ELF-1 (cell line): Measurements from ENCODE around the gene FBXW12.
A peak's percentile ranks its signal among the peaks of the same experiment; 100 is the strongest.

ENCODE experiments used
- DNase-seq: peaks from one replicate; pipeline ENCODE4 v3.0.0-alpha.2; 2016; ENCODE audit warnings: low read depth, low spot score

FBXW12 gene

GRCh38 chr3:48435223-48435595 lies 63.2 kb downstream of the FBXW12 start:
- DNase-seq = no peak

- peak; percentile 93 for DNase-seq
Measured at GRCh38 chr3:48435774-48436476, 63.9 kb downstream of the FBXW12 start.

DNA sequence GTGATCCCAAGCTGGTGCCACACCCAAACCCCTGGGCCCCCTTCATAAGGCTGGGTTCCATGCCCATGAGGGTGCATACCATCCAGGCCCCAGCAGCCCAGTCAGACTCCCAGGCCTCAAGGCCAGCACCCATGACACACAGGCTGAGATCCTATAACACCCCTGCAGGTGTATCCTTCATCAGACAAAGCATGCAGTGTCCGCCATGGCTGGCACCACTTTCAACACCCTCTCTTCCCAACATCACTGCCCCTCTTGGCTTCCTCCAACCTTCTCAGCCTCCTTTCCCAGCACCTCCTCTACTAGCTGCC lies 64.4 kb downstream of the FBXW12 start:
- DNase-seq = no peak

DNA sequence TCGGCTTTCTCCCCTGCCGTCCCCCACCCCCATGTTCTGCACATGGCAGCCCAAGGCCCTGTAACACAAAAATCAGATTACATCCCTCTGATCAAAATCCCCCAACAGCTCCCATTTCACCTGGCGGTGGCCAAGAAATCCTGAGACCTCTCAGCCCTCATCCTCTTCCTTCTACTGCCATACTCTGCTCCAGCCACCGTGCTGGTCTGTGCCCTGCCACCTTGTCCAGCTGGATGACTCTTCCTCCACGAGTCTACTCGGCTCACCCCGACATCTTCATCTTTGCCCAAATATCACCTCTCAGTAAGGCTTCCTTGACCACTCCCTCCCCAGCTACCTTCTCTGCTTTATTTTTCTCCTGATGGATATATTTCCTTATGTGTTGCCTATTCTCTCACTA lies 64.8 kb downstream of the FBXW12 start:
- DNase-seq = no peak

DNA sequence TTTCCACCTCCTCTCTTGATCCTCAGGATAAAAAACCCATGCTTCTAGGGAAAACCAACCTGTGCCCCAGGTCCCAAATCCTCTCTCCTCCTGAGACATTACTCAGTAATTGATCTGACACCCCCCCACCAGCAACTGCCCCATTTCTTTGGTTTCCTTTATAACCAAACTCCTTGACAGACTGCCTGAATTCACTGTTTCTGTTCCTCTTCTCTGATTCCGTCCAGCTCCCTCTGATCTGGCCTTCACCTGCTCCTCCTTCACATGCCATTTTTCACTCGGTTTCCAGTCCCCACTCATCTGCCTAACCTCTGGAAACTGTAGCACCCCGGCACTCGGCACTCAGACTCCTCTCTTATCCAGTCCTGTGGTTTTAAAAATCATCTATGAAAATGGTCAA lies 65.8 kb downstream of the FBXW12 start:
- no peak for DNase-seq

- DNase-seq = peak; percentile 98
Measured at GRCh38 chr3:48439820-48440589, 68.0 kb downstream of the FBXW12 start, which contains the start of the genes CCDC51 and TMA7. Gene CCDC51 (minus strand): TSS chr3:48440119. CDS start chr3:48435128, 4,991 bp downstream. Gene TMA7 (plus strand): TSS chr3:48440257. CDS start chr3:48440297, 40 bp downstream.

- no peak for DNase-seq
Measured at GRCh38 chr3:48440590-48440958, 68.6 kb downstream of the FBXW12 start.

- no peak for DNase-seq
Measured at GRCh38 chr3:48441940-48442339, 69.9 kb downstream of the FBXW12 start.
